Ishikawa (cell line): ENCODE results near the gene SORCS3.
A peak's percentile ranks its signal among the peaks of the same experiment; 100 is the strongest.

ENCODE experiments used
- CEBPB ChIP-seq: IDR thresholded peaks from 2 replicates; pipeline ENCODE4 v1.6.1; 2012
- CREB1 ChIP-seq: IDR thresholded peaks from 2 replicates; pipeline ENCODE4 v1.6.1; 2012; ENCODE audit warnings: low read depth
- EGR1 ChIP-seq: IDR thresholded peaks from 2 replicates; pipeline ENCODE4 v1.6.1; 2012
- EP300 ChIP-seq: IDR thresholded peaks from 2 replicates; pipeline ENCODE4 v1.6.1; 2012; ENCODE audit warnings: borderline replicate concordance
- FOXM1 ChIP-seq: IDR thresholded peaks from 2 replicates; pipeline ENCODE4 v1.6.1; 2012; ENCODE audit warnings: low read depth, borderline replicate concordance
- MAX ChIP-seq: IDR thresholded peaks from 2 replicates; pipeline ENCODE4 v1.6.1; 2012
- NFIC ChIP-seq: IDR thresholded peaks from 2 replicates; pipeline ENCODE4 v1.6.1; 2012
- RAD21 ChIP-seq: IDR thresholded peaks from 2 replicates; pipeline ENCODE4 v1.6.1; 2012; ENCODE audit warnings: low read depth
- REST ChIP-seq: IDR thresholded peaks from 2 replicates; pipeline ENCODE4 v1.6.1; 2012; ENCODE audit warnings: low read depth, mild to moderate bottlenecking
- TAF1 ChIP-seq: IDR thresholded peaks from 2 replicates; pipeline ENCODE4 v1.6.1; 2012; ENCODE audit warnings: low read depth, mild to moderate bottlenecking
- TCF12 ChIP-seq: IDR thresholded peaks from 2 replicates; pipeline ENCODE4 v1.6.1; 2012; ENCODE audit warnings: low read depth
- YY1 ChIP-seq: IDR thresholded peaks from 2 replicates; pipeline ENCODE4 v1.6.1; 2012; ENCODE audit warnings: low read depth
- ZBTB7A ChIP-seq: IDR thresholded peaks from 2 replicates; pipeline ENCODE4 v1.6.1; 2012; ENCODE audit warnings: low read depth

- TF ChIP-seq MAX (no peak), EP300 (no peak), TAF1 (no peak), REST (no peak), RAD21 (no peak), FOXM1 (no peak), YY1 (no peak), CEBPB (no peak), CREB1 (no peak), TCF12 (no peak), ZBTB7A (no peak), NFIC (peak; percentile 13; the same call in 1 of the 2 replicates), EGR1 (no peak)
Observed at GRCh38 chr10:104910712-104911111, 269.6 kb downstream of the SORCS3 start.
